HepG2 (cell line): ENCODE results near the gene ARMH1. TPM values are rescaled to one million over a fixed set of nuclear protein-coding genes. Genes with fewer than 3 reads are reported as not detected.

Experiments
- ESRRA ChIP-seq: sonication (generic); formaldehyde crosslinking; IDR thresholded peaks from 2 replicates; pipeline ENCODE4 v1.5.1; 2020; ENCODE audit warnings: mild to moderate bottlenecking, low read depth, missing genetic modification reagents
- ZBTB33 ChIP-seq: sonication (generic); formaldehyde crosslinking; IDR thresholded peaks from 2 replicates; pipeline ENCODE4 v1.4.0; 2020; ENCODE audit warnings: missing genetic modification reagents
- ZNF510 ChIP-seq: sonication (generic); formaldehyde crosslinking; IDR thresholded peaks from 2 replicates; pipeline ENCODE4 v1.4.0; 2020; ENCODE audit warnings: low read depth, mild to moderate bottlenecking, missing genetic modification reagents
- polyA plus RNA-seq, 8 experiments: library from polyadenylated mRNA; depleted of rRNA in 3 of 8; stranded (reverse) in 7 of 8; unstranded in 1 of 8; fragments of >200 nt; fragmentation: Illumina TruSeq in 4 of 8; extraction: Trizol in 4 of 8; gene quantifications; 2 replicates each; pipeline versions ENCODE4 v1.2.1 to v1.2.3, GENCODE V29; 2011 to 2016; ENCODE audit warnings: low read depth in 4 of 8, missing spikeins in 1 of 8, mixed read lengths in 1 of 8; ENCODE audit not compliant: insufficient read depth in 1 of 8
- total RNA-seq, 5 experiments: library from RNA; depleted of rRNA; stranded (reverse); fragments of >200 nt; fragmentation: Illumina TruSeq; extraction: Trizol; gene quantifications; 2 replicates each; pipeline ENCODE4 v1.2.3, GENCODE V29; 2016; ENCODE audit warnings: low read depth in 1 of 5
- TF ChIP-seq, protein P1 (sequence below): sonication (generic); formaldehyde crosslinking; IDR thresholded peaks from 2 replicates; pipeline ENCODE4 v1.4.0; 2020; ENCODE audit warnings: missing genetic modification reagents, mild to moderate bottlenecking, borderline replicate concordance
- TF ChIP-seq, protein P2 (sequence below): sonication (generic); formaldehyde crosslinking; IDR thresholded peaks from 2 replicates; pipeline ENCODE4 v1.4.0; 2020; ENCODE audit warnings: missing genetic modification reagents
- TF ChIP-seq, protein P3 (sequence below): sonication (generic); formaldehyde crosslinking; IDR thresholded peaks from 2 replicates; pipeline ENCODE4 v1.5.0; 2020; ENCODE audit warnings: missing genetic modification reagents
- TF ChIP-seq, protein P4 (sequence below): IDR thresholded peaks from 2 replicates; pipeline ENCODE4 v1.6.1; 2016; ENCODE audit warnings: control low read depth
- TF ChIP-seq, protein P5 (sequence below): sonication (generic); formaldehyde crosslinking; IDR thresholded peaks from 2 replicates; pipeline ENCODE4 v1.9.0; 2022; ENCODE audit warnings: missing genetic modification reagents, mild to moderate bottlenecking, borderline replicate concordance

The ARMH1 gene
- total and polyA plus RNA-seq, 2 of the 13 experiments (the other 11 are each of a cell fraction or from before 2014, with no cell fraction given) = 0.69 TPM; not detected in 1

- TF ChIP-seq, protein P1, sequence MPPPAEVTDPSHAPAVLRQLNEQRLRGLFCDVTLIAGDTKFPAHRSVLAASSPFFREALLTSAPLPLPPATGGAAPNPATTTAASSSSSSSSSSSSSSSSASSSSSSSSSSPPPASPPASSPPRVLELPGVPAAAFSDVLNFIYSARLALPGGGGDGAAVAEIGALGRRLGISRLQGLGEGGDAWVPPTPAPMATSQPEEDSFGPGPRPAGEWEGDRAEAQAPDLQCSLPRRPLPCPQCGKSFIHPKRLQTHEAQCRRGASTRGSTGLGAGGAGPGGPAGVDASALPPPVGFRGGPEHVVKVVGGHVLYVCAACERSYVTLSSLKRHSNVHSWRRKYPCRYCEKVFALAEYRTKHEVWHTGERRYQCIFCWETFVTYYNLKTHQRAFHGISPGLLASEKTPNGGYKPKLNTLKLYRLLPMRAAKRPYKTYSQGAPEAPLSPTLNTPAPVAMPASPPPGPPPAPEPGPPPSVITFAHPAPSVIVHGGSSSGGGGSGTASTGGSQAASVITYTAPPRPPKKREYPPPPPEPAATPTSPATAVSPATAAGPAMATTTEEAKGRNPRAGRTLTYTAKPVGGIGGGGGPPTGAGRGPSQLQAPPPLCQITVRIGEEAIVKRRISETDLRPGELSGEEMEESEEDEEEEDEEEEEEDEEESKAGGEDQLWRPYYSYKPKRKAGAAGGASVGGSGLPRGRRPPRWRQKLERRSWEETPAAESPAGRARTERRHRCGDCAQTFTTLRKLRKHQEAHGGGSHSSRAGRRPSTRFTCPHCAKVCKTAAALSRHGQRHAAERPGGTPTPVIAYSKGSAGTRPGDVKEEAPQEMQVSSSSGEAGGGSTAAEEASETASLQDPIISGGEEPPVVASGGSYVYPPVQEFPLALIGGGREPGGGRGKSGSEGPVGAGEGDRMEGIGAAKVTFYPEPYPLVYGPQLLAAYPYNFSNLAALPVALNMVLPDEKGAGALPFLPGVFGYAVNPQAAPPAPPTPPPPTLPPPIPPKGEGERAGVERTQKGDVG (CRISPR knock-in tag) = 0 out of 2 replicates have a peak, but pooled peaks have one; percentile 50
- TF ChIP-seq, protein P2, sequence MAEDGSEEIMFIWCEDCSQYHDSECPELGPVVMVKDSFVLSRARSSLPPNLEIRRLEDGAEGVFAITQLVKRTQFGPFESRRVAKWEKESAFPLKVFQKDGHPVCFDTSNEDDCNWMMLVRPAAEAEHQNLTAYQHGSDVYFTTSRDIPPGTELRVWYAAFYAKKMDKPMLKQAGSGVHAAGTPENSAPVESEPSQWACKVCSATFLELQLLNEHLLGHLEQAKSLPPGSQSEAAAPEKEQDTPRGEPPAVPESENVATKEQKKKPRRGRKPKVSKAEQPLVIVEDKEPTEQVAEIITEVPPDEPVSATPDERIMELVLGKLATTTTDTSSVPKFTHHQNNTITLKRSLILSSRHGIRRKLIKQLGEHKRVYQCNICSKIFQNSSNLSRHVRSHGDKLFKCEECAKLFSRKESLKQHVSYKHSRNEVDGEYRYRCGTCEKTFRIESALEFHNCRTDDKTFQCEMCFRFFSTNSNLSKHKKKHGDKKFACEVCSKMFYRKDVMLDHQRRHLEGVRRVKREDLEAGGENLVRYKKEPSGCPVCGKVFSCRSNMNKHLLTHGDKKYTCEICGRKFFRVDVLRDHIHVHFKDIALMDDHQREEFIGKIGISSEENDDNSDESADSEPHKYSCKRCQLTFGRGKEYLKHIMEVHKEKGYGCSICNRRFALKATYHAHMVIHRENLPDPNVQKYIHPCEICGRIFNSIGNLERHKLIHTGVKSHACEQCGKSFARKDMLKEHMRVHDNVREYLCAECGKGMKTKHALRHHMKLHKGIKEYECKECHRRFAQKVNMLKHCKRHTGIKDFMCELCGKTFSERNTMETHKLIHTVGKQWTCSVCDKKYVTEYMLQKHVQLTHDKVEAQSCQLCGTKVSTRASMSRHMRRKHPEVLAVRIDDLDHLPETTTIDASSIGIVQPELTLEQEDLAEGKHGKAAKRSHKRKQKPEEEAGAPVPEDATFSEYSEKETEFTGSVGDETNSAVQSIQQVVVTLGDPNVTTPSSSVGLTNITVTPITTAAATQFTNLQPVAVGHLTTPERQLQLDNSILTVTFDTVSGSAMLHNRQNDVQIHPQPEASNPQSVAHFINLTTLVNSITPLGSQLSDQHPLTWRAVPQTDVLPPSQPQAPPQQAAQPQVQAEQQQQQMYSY = no peak
- TF ChIP-seq, protein P3, sequence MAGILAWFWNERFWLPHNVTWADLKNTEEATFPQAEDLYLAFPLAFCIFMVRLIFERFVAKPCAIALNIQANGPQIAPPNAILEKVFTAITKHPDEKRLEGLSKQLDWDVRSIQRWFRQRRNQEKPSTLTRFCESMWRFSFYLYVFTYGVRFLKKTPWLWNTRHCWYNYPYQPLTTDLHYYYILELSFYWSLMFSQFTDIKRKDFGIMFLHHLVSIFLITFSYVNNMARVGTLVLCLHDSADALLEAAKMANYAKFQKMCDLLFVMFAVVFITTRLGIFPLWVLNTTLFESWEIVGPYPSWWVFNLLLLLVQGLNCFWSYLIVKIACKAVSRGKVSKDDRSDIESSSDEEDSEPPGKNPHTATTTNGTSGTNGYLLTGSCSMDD = no peak
- TF ChIP-seq, protein P4, sequence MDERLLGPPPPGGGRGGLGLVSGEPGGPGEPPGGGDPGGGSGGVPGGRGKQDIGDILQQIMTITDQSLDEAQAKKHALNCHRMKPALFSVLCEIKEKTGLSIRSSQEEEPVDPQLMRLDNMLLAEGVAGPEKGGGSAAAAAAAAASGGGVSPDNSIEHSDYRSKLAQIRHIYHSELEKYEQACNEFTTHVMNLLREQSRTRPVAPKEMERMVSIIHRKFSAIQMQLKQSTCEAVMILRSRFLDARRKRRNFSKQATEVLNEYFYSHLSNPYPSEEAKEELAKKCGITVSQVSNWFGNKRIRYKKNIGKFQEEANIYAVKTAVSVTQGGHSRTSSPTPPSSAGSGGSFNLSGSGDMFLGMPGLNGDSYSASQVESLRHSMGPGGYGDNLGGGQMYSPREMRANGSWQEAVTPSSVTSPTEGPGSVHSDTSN = no peak
- no peak for TF ChIP-seq ZNF510 (CRISPR knock-in tag)
- peak; percentile 71; the same call in 1 of the 2 replicates for TF ChIP-seq ZBTB33 (CRISPR knock-in tag)
- TF ChIP-seq, protein P5, sequence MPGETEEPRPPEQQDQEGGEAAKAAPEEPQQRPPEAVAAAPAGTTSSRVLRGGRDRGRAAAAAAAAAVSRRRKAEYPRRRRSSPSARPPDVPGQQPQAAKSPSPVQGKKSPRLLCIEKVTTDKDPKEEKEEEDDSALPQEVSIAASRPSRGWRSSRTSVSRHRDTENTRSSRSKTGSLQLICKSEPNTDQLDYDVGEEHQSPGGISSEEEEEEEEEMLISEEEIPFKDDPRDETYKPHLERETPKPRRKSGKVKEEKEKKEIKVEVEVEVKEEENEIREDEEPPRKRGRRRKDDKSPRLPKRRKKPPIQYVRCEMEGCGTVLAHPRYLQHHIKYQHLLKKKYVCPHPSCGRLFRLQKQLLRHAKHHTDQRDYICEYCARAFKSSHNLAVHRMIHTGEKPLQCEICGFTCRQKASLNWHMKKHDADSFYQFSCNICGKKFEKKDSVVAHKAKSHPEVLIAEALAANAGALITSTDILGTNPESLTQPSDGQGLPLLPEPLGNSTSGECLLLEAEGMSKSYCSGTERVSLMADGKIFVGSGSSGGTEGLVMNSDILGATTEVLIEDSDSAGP (CRISPR knock-in tag) = no peak
- no peak for TF ChIP-seq ESRRA
These were observed 7.7 kb downstream of the ARMH1 start (continued) for GRCh38 chr1:44681905-44682882.
